ENCODE measurements around the gene LMO1. TPM values are rescaled to one million over a fixed set of nuclear protein-coding genes. Genes with fewer than 3 reads are reported as not detected.

LMO1 gene
- total and polyA plus RNA-seq, 10 donors, result 0.17 to 1.0 (median 0.57) TPM; not detected in 5

DNA sequence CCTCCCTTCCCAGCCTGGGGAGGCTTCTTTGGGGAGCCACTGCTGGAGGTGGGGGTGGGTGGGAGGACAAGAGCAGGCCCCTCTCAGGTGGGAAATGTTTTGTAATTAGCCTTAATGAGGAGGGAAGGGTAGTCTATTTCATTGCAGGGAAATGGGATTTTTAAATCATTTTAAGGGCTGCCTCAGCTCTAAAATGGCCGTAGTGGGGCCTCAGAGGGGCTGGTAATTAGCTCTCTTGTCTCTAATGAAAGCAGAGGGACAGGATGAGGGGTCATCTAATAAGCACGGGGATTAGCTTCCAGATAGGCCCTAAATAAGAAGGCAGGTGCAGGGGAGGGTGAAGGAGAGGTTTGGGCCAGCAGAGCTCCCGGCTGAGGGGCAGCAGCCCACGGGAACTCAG lies 46.5 kb downstream of the LMO1 start:
- intact Hi-C loops (cut with DNase I; ENCODE audit: low total_unique reads), result no loop called here
- H3K27me3 ChIP-seq (replicated peaks in 1 of 7), result no peaks in the 10 kb centered on the region
- H3K9me3 ChIP-seq, result no peaks in the 10 kb centered on the region
- 77 to 88% (median 80%) methylated on average over 4 of the region's 4 CpGs for WGBS, 5 donors
- no peak for DNase-seq
- H3K36me3 ChIP-seq, result no peaks in the 10 kb centered on the region
- H3K4me1 ChIP-seq, result no peaks in the 10 kb centered on the region
- TF ChIP-seq, protein P1, sequence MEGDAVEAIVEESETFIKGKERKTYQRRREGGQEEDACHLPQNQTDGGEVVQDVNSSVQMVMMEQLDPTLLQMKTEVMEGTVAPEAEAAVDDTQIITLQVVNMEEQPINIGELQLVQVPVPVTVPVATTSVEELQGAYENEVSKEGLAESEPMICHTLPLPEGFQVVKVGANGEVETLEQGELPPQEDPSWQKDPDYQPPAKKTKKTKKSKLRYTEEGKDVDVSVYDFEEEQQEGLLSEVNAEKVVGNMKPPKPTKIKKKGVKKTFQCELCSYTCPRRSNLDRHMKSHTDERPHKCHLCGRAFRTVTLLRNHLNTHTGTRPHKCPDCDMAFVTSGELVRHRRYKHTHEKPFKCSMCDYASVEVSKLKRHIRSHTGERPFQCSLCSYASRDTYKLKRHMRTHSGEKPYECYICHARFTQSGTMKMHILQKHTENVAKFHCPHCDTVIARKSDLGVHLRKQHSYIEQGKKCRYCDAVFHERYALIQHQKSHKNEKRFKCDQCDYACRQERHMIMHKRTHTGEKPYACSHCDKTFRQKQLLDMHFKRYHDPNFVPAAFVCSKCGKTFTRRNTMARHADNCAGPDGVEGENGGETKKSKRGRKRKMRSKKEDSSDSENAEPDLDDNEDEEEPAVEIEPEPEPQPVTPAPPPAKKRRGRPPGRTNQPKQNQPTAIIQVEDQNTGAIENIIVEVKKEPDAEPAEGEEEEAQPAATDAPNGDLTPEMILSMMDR (IDR thresholded peaks at IDR 0.05 in 8 of 11, conservative IDR thresholded peaks at IDR 0.05 in 3 of 11), result no peak
- TF ChIP-seq POLR2A (IDR thresholded peaks at IDR 0.05) (no peak), POLR2AphosphoS5 (IDR thresholded peaks at IDR 0.05) (no peak)
- no peak overlapping the region for H3K27ac ChIP-seq
- H3K4me3 ChIP-seq, result no peak overlapping the region

DNA sequence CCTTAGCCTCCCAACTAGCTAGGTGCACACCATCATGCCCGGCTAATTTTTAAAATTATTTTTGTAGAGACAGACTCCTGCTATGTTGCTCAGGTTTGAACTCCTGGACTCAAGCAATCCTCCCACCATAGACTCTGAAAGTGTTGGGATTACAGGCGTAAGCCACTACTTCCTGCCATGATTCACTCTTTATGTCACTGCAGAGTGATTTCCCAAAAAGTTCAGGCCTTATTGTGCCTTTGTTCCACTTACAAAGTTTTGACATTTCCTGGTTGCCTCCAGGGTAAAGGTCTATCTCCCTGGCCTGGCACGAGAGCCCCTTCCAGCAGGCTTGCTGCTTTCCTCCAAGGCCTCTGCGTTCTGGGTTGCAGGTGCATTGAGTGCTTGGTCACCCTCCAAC lies 50.3 kb downstream of the LMO1 start:
- Histone ChIP-seq H3K9me3 (no peaks in the 10 kb centered on the region), H3K4me3 (no peak overlapping the region), H3K36me3 (no peaks in the 10 kb centered on the region), H3K27me3 (replicated peaks in 1 of 7) (peaks cover 0 to 5% (median 0%) of the 10 kb centered on the region in 7 donors), H3K4me1 (no peaks in the 10 kb centered on the region), H3K27ac (no peak overlapping the region)
- intact Hi-C loops (cut with DNase I; ENCODE audit: low total_unique reads), result no loop called here
- no peak for DNase-seq
- WGBS, 5 donors, result 64 to 84% (median 73%) methylated on average over 4 of the region's 4 CpGs
- TF ChIP-seq, protein P1 (IDR thresholded peaks at IDR 0.05 in 8 of 11, conservative IDR thresholded peaks at IDR 0.05 in 3 of 11), result no peak
- no peak for TF ChIP-seq POLR2AphosphoS5 (IDR thresholded peaks at IDR 0.05)
- no peak for TF ChIP-seq POLR2A (IDR thresholded peaks at IDR 0.05)

DNA sequence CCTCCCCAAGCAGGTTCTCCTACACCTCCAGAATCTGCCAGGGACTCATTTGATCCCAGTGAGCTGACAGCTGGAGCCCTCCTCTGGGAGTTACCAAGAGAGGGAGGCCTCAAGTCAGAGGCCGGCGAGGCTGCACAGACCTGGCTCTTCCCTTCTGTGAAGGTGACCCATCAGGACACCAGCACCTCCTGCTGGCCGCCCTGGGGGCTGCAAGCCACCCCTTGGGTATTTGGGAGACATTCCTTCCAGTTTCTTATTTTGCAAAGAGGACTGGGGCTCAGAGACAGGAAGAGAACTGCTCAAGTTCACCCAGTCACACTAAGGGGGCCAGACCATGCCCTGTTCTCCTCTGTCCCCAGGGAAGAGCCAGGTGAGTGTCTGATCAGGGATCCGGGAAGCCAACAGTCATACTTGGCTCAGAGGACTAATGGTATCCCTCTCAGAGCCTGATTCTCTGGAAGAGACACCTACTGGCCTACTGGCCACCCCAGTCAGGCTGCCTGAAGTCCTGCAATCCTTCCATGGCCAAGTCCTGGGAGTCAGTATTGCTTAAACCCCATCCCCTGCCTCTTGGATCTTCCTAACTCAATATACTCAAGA lies 54.4 kb downstream of the LMO1 start:
- intact Hi-C loops (cut with DNase I; ENCODE audit: low total_unique reads), result no loop called here
- H3K27ac ChIP-seq, result no peak overlapping the region
- H3K9me3 ChIP-seq, result no peaks in the 10 kb centered on the region
- 69 to 87% (median 81%) methylated on average over 4 of the region's 4 CpGs for WGBS, 5 donors
- no peaks in the 10 kb centered on the region for H3K36me3 ChIP-seq
- TF ChIP-seq, protein P1 (IDR thresholded peaks at IDR 0.05 in 8 of 11, conservative IDR thresholded peaks at IDR 0.05 in 3 of 11), result peak; percentile 7 to 77 (median 58)
- no peak for TF ChIP-seq POLR2AphosphoS5 (IDR thresholded peaks at IDR 0.05)
- TF ChIP-seq POLR2A (IDR thresholded peaks at IDR 0.05), result no peak
- peaks cover 0 to 22% (median 0%) of the 10 kb centered on the region in 7 donors for H3K27me3 ChIP-seq (replicated peaks in 1 of 7)
- peaks cover 0 to 25% (median 20%) of the 10 kb centered on the region in 6 donors for H3K4me1 ChIP-seq
- peak; percentile 88 for DNase-seq
- no peak overlapping the region for H3K4me3 ChIP-seq

DNA sequence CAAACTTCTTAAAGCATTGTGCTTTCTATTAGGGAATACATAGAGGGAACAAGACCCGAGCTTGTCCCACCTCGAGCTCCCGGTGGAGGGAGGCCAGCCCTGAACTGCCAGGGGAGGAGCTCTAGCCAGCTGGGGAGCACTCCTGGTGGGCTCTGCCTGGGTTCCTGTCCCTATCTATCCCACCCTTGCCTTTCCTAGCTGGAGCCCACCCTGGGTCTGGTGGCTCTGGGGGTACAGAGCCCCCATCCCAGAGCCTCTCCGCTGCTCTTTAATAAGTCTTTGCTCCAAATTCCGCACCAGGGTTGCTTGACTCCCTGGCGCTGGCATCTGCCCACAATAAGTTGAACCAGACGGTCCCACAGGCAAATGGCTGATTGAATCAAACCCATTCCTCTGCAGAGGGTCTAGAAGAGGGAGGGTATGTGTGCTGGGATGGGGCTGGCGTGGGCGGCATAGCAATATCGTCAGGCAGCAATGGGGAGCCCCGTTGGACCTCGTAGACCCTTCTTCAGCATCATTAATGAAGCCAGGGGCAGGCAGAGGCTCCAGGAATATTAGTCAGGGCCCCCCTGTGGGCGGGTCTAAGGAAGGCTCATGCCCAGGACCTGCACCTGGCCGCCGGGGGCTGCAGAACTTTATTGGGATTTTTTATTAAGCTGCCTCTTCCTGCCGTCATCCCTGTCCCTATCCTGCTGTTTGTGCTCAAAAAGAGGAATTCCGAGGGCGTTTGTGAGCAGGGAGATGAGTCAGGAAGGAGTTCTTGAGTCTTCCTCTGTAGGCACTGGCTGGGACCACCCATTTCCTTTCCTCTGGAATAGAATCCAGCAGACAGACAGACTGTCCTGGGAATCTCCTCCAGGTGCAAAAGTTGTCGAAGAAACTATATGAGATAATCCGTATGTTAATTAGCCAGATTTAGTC lies 56.3 kb downstream of the LMO1 start:
- peak overlapping the region in 6 of 8 donors; percentile 58 to 77 (median 68) for H3K27ac ChIP-seq
- TF ChIP-seq POLR2AphosphoS5 (IDR thresholded peaks at IDR 0.05), result no peak
- TF ChIP-seq POLR2A (IDR thresholded peaks at IDR 0.05), result no peak
- TF ChIP-seq, protein P1 (IDR thresholded peaks at IDR 0.05 in 8 of 11, conservative IDR thresholded peaks at IDR 0.05 in 3 of 11), result no peak
- no peaks in the 10 kb centered on the region for H3K9me3 ChIP-seq
- WGBS, 5 donors, result 42 to 52% (median 50%) methylated on average over 20 of the region's 20 CpGs
- no peak for DNase-seq
- intact Hi-C loops (cut with DNase I; ENCODE audit: low total_unique reads), result no loop called here
- H3K4me1 ChIP-seq, result peaks cover 5 to 33% (median 24%) of the 10 kb centered on the region in 6 donors
- H3K36me3 ChIP-seq, result no peaks in the 10 kb centered on the region
- peaks cover 0 to 22% (median 0%) of the 10 kb centered on the region in 7 donors for H3K27me3 ChIP-seq (replicated peaks in 1 of 7)
- peak overlapping the region in 2 of 8 donors; percentile 25 to 48 for H3K4me3 ChIP-seq
